Neural progenitor cell (in vitro differentiated cells): Measurements from ENCODE around the gene TMED7. TPM values are rescaled to one million over a fixed set of nuclear protein-coding genes. Genes with fewer than 3 reads are reported as not detected.

ENCODE experiments used
- DNase-seq: peaks from one replicate; pipeline ENCODE4 v3.0.0-alpha.2; 2016; ENCODE audit warnings: low spot score
- H2AFZ ChIP-seq: fragments of 200-600 bp; sonication (generic); replicated peaks from 2 replicates; pipeline ENCODE4 v1.6.1; 2016; ENCODE audit warnings: antibody characterized with exemption
- H3F3A ChIP-seq: fragments of 200-600 bp; sonication (generic); 2 replicates; pipeline ENCODE4 v1.6.1; 2016; ENCODE audit warnings: antibody characterized with exemption, low read depth
- H3K27ac ChIP-seq: fragments of 200-600 bp; sonication (generic); 2 replicates; pipeline ENCODE4 v1.5.1; 2016; ENCODE audit warnings: mild to moderate bottlenecking
- H3K27me3 ChIP-seq: fragments of 200-600 bp; sonication (generic); 2 replicates; pipeline ENCODE4 v1.6.1; 2016; ENCODE audit warnings: mild to moderate bottlenecking, moderate library complexity
- H3K36me3 ChIP-seq: fragments of 200-600 bp; sonication (generic); 2 replicates; pipeline ENCODE4 v1.5.1; 2016
- H3K4me1 ChIP-seq: fragments of 200-600 bp; sonication (generic); 2 replicates; pipeline ENCODE4 v1.6.1; 2016; ENCODE audit warnings: mixed run types
- H3K4me2 ChIP-seq: fragments of 200-600 bp; sonication (generic); 2 replicates; pipeline ENCODE4 v1.6.1; 2016
- H3K4me3 ChIP-seq: fragments of 200-600 bp; sonication (generic); 2 replicates; pipeline ENCODE4 v1.5.1; 2016
- H3K79me2 ChIP-seq: fragments of 200-600 bp; sonication (generic); 2 replicates; pipeline ENCODE4 v1.6.1; 2016; ENCODE audit warnings: low read depth
- H3K9ac ChIP-seq: fragments of 200-600 bp; sonication (generic); 2 replicates; pipeline ENCODE4 v1.6.1; 2016
- H3K9me3 ChIP-seq: fragments of 200-600 bp; sonication (generic); 2 replicates; pipeline ENCODE4 v1.5.1; 2016; ENCODE audit warnings: low read depth
- H4K20me1 ChIP-seq: fragments of 200-600 bp; sonication (generic); 2 replicates; pipeline ENCODE4 v1.6.1; 2016; ENCODE audit warnings: low read depth
- H3K27ac Mint-ChIP-seq: 3 replicates; pipeline ENCODE4 v1.8.0; 2021; ENCODE audit warnings: mixed read lengths
- H3K27me3 Mint-ChIP-seq: 2 replicates; pipeline ENCODE4 v1.8.0; 2022; ENCODE audit warnings: low read depth, mild to moderate bottlenecking, inconsistent platforms, moderate library complexity, mixed read lengths; ENCODE audit not compliant: insufficient read depth
- H3K36me3 Mint-ChIP-seq: 3 replicates; pipeline ENCODE4 v1.8.0; 2021; ENCODE audit warnings: mixed read lengths
- H3K4me1 Mint-ChIP-seq: 3 replicates; pipeline ENCODE4 v1.8.0; 2021; ENCODE audit warnings: mixed read lengths
- H3K4me3 Mint-ChIP-seq: 3 replicates; pipeline ENCODE4 v1.8.0; 2021; ENCODE audit warnings: mild to moderate bottlenecking, moderate library complexity, mixed read lengths
- H3K9me3 Mint-ChIP-seq: 3 replicates; pipeline ENCODE4 v1.8.0; 2020; ENCODE audit warnings: mixed read lengths
- CTCF ChIP-seq: fragments of 200-600 bp; sonication (generic); IDR thresholded peaks from 2 replicates; pipeline ENCODE4 v1.5.1; 2017; ENCODE audit warnings: antibody characterized with exemption, mild to moderate bottlenecking
- EZH2 ChIP-seq: fragments of 200-600 bp; sonication (generic); IDR thresholded peaks from 2 replicates; pipeline ENCODE4 v1.6.1; 2017; ENCODE audit warnings: antibody characterized with exemption, mild to moderate bottlenecking, moderate library complexity
- EZH2phosphoT487 ChIP-seq: fragments of 200-600 bp; sonication (generic); IDR thresholded peaks from 2 replicates; pipeline ENCODE4 v1.6.1; 2017; ENCODE audit warnings: antibody characterized with exemption
- total RNA-seq: library from RNA; depleted of rRNA; stranded (reverse); fragments of >200 nt; gene quantifications from 2 replicates; pipeline ENCODE4 v1.2.3, GENCODE V29; 2015; ENCODE audit warnings: low replicate concordance

Gene TMED7
- total RNA-seq, 1 donor from 2014 or later, result 112 TPM

GRCh38 chr5:115644046-115644445, 18.2 kb upstream of the TMED7 start:
- no peak overlapping the region for H3K4me3 ChIP-seq
- no peaks in the 10 kb centered on the region for H4K20me1 ChIP-seq
- H3K27me3 ChIP-seq, result no peaks in the 10 kb centered on the region
- no peaks in the 10 kb centered on the region for H3K9me3 ChIP-seq
- H3K27ac Mint-ChIP-seq, result no peak overlapping the region
- no peaks in the 10 kb centered on the region for H3F3A ChIP-seq
- H2AFZ ChIP-seq, result no peak overlapping the region
- H3K4me3 Mint-ChIP-seq, result no peak overlapping the region
- no peaks in the 10 kb centered on the region for H3K9me3 Mint-ChIP-seq
- no peaks in the 10 kb centered on the region for H3K79me2 ChIP-seq
- no peak overlapping the region for H3K27ac ChIP-seq
- TF ChIP-seq EZH2 (no peak), EZH2phosphoT487 (no peak), CTCF (no peak)
- no peak overlapping the region for H3K9ac ChIP-seq
- H3K4me1 ChIP-seq, result peaks cover under 1% of the 10 kb centered on the region
- H3K36me3 ChIP-seq, result no peaks in the 10 kb centered on the region
- peaks cover 2% of the 10 kb centered on the region for H3K27me3 Mint-ChIP-seq
- H3K4me2 ChIP-seq, result no peak overlapping the region
- no peaks in the 10 kb centered on the region for H3K36me3 Mint-ChIP-seq
- DNase-seq, result no peak
- H3K4me1 Mint-ChIP-seq, result peaks cover 5% of the 10 kb centered on the region

- no peaks in the 10 kb centered on the region for H3K9me3 Mint-ChIP-seq
- Histone ChIP-seq H3K27me3 (no peaks in the 10 kb centered on the region), H3K9me3 (no peaks in the 10 kb centered on the region), H3K9ac (no peak overlapping the region), H3K4me3 (no peak overlapping the region), H3K27ac (no peak overlapping the region), H3F3A (no peaks in the 10 kb centered on the region), H2AFZ (no peak overlapping the region), H3K4me1 (peaks cover 5% of the 10 kb centered on the region), H4K20me1 (no peaks in the 10 kb centered on the region), H3K36me3 (no peaks in the 10 kb centered on the region), H3K4me2 (no peak overlapping the region), H3K79me2 (no peaks in the 10 kb centered on the region)
- no peak overlapping the region for H3K4me3 Mint-ChIP-seq
- H3K4me1 Mint-ChIP-seq, result peaks cover 10% of the 10 kb centered on the region
- no peaks in the 10 kb centered on the region for H3K27me3 Mint-ChIP-seq
- TF ChIP-seq EZH2 (no peak), EZH2phosphoT487 (no peak), CTCF (no peak)
- H3K27ac Mint-ChIP-seq, result no peak overlapping the region
- DNase-seq, result no peak
- no peaks in the 10 kb centered on the region for H3K36me3 Mint-ChIP-seq
Observed at GRCh38 chr5:115641948-115642347, 16.1 kb upstream of the TMED7 start.

GRCh38 chr5:115640274-115640673, 14.4 kb upstream of the TMED7 start:
- no peak overlapping the region for H3K9ac ChIP-seq
- H3K36me3 Mint-ChIP-seq, result no peaks in the 10 kb centered on the region
- H2AFZ ChIP-seq, result no peak overlapping the region
- no peaks in the 10 kb centered on the region for H4K20me1 ChIP-seq
- H3K4me1 Mint-ChIP-seq, result peaks cover 10% of the 10 kb centered on the region
- no peak overlapping the region for H3K27ac ChIP-seq
- H3K4me1 ChIP-seq, result peaks cover 8% of the 10 kb centered on the region
- H3K36me3 ChIP-seq, result no peaks in the 10 kb centered on the region
- H3K9me3 ChIP-seq, result no peaks in the 10 kb centered on the region
- H3K4me2 ChIP-seq, result no peak overlapping the region
- H3K27ac Mint-ChIP-seq, result no peak overlapping the region
- H3K27me3 ChIP-seq, result no peaks in the 10 kb centered on the region
- no peak overlapping the region for H3K4me3 ChIP-seq
- no peak for DNase-seq
- H3K27me3 Mint-ChIP-seq, result no peaks in the 10 kb centered on the region
- no peaks in the 10 kb centered on the region for H3K9me3 Mint-ChIP-seq
- H3K4me3 Mint-ChIP-seq, result no peak overlapping the region
- TF ChIP-seq EZH2phosphoT487, result no peak
- TF ChIP-seq CTCF, result no peak
- no peak for TF ChIP-seq EZH2
- H3F3A ChIP-seq, result no peaks in the 10 kb centered on the region
- H3K79me2 ChIP-seq, result no peaks in the 10 kb centered on the region
